NB4 (cell line): ENCODE data around the gene TCERG1.

Experiments used
- MYC ChIP-seq: IDR thresholded peaks from 2 replicates; pipeline ENCODE4 v1.6.1; 2011; ENCODE audit warnings: low read depth, low read length
- POLR2A ChIP-seq: IDR thresholded peaks from 2 replicates; pipeline ENCODE4 v1.6.1; 2011; ENCODE audit warnings: mild to moderate bottlenecking; ENCODE audit not compliant: insufficient read length; ENCODE audit errors: extremely low read depth
- TF ChIP-seq, protein P1 (sequence below): IDR thresholded peaks from one replicate; pipeline ENCODE4 v1.5.1; 2012; ENCODE audit warnings: low read depth, low read length
- TF ChIP-seq, protein P2 (sequence below): IDR thresholded peaks from 2 replicates; pipeline ENCODE4 v1.6.1; 2011; ENCODE audit warnings: low read depth, low read length

DNA sequence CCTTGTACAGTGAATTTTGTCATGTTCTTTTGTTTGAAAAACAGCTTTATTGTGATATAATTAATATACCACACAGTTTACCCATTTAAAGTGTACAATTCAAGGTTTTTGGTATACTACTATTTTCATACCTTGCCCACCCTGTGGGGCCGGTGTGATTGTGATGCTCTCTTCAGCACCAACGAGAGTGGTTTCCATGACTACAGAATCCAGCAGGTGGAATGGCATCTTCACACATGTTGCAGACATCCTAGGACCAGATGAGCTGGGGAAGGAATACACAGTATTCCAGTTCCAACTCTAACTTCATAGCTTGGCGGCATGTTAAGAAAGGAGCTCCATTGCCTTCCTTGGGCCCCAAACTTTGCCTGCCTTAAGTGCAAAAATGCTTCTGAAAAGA, 76.6 kb downstream of the TCERG1 start:
- TF ChIP-seq, protein P1, sequence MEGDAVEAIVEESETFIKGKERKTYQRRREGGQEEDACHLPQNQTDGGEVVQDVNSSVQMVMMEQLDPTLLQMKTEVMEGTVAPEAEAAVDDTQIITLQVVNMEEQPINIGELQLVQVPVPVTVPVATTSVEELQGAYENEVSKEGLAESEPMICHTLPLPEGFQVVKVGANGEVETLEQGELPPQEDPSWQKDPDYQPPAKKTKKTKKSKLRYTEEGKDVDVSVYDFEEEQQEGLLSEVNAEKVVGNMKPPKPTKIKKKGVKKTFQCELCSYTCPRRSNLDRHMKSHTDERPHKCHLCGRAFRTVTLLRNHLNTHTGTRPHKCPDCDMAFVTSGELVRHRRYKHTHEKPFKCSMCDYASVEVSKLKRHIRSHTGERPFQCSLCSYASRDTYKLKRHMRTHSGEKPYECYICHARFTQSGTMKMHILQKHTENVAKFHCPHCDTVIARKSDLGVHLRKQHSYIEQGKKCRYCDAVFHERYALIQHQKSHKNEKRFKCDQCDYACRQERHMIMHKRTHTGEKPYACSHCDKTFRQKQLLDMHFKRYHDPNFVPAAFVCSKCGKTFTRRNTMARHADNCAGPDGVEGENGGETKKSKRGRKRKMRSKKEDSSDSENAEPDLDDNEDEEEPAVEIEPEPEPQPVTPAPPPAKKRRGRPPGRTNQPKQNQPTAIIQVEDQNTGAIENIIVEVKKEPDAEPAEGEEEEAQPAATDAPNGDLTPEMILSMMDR = no peak
- TF ChIP-seq, protein P2, sequence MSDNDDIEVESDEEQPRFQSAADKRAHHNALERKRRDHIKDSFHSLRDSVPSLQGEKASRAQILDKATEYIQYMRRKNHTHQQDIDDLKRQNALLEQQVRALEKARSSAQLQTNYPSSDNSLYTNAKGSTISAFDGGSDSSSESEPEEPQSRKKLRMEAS = no peak
- TF ChIP-seq POLR2A (no peak), MYC (no peak)
